GM18517 (cell line): ENCODE data around the gene PSMB1.
"Not testable (repeated sequence)": the region's sequence is repeated elsewhere in the genome, so short reads cannot be mapped to it uniquely, and the experiment has no call there.

ENCODE experiments used
- ATAC-seq: cut with Tn5 transposase; IDR thresholded peaks from one replicate; pipeline ENCODE4 v1.9.1; 2021; ENCODE audit warnings: mild to moderate bottlenecking, moderate library complexity; ENCODE audit not compliant: unreplicated experiment

The PSMB1 gene

DNA sequence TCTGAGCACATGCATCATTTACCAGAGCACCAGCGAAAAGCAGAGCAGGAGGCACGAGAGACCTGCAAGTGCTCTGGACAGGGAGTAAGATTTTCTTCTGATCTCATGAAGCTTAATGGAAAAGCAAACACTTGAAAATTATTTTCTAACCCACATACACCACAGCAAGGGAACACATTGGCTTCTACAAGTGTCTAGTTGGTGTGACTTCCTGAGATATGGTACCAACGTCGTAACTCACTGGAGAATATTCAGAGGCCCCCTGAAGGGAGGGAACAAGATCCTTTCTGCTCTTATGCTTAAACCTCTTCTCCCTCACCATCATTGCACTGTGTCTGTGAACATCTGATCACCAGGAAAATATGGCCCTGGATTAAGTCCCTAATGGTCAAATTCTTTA lies 48.6 kb downstream of the PSMB1 start:
- no peak for ATAC-seq

DNA sequence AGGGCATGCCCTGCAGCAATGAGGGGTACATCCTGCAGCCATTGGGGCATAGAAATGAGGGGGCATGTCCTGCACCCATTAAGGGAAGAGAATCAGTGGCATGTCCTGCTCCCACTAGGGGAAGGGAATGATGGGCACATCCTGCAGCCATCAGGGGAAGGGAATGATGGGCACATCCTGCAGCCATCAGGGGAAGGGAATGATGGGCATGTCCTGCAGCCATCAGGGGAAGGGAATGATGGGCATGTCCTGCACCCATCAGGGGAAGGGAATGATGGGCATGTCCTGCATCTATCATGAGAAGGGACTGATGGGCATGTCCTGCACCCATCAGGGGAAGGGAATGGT lies 49.7 kb downstream of the PSMB1 start:
- ATAC-seq = no peak

DNA sequence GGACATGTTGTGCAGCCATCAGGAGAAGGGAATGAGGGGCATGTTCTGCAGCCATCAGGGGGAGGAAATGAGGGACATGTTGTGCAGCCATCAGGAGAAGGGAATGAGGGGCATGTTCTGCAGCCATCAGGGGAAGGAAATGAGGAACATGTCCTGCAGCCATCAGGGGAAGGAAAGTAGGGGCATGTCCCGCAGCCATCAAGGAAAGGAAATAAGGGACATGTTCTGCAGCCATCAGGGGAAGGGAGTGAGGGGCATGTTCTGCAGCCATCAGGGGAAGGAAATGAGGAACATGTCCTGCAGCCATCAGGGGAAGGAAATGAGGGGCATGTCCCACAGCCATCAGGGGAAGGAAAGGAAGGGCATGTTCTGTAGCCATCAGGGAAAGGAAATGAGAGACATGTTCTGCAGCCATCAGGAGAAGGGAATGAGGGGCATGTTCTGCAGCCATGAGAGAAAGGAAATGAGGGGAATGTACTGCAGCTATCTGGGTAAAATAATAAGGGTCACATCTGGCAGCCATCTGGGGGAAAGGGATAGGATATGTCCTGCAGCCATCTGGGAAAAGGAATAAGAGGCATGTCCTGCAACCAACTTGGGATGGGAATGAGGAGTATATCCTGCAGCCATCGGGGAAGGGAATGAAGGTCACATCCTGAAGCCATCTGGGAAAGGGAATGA lies 50.2 kb downstream of the PSMB1 start:
- not testable (repeated sequence) for ATAC-seq

DNA sequence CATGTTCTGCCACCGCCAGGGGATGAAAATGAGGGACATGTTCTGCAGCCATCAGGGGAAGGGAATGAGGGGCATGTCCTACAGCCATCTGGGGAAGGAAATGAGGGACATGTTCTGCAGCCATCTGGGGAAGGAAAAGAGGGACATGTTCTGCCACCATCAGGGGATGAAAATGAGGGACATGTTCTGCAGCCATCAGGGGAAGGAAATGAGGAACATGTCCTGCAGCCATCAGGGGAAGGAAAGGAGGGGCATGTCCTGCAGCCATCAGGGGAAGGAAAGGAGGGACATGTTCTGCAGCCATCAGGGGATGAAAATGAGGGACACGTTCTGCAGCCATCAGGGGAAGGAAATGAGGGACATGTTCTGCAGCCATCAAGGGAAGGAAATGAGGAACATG lies 50.8 kb downstream of the PSMB1 start:
- not testable (repeated sequence) for ATAC-seq

DNA sequence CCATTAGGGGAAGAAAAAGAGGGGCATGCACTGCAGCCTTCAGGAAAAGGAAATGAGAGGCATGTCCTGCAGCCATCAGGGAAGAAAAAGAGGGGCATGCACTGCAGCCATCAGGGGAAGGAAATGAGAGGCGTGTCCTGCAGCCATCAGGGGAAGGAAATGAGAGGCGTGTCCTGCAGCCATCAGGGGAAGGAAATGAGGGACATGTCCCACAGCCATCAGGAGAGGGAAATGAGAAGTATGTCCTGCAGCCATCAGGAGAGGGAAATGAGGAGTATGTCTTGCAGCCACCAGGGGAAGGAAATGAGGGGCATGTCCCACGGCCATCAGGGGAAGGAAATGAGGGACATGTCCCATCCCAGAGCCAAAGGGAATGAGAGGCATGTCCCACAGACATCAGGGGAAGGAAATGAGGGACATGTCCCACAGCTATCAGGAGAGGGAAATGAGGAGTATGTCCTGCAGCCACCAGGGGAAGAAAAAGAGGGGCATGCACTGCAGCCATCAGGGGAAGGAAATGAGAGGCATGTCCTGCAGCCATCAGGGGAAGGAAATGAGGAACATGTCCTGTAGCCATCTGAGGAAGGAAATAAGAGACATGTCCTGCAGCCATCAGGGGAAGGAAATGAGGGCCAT lies 52.0 kb downstream of the PSMB1 start:
- no peak for ATAC-seq

DNA sequence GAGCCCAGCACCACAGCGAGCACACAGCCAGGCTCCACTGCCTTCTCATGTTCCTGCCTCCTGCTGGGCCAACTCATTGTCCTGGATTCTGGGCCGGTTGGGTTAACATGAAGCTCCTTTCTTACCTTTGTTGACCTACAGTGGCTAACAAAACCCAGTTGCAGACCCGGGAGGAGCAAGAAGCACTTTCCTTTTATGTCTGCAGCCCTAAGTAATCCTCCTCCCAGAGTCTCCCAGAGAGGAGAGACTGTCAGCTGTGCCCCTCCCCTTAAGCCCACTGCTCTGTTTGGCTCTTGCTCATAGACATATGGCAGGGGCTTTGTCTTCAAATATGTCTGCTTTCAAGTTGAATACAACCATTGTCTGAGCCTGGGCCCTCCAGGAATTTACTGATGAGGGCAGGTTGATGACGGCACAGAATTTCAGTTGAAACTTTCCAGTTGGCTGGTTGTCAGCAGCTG lies 55.2 kb downstream of the PSMB1 start:
- no peak for ATAC-seq

DNA sequence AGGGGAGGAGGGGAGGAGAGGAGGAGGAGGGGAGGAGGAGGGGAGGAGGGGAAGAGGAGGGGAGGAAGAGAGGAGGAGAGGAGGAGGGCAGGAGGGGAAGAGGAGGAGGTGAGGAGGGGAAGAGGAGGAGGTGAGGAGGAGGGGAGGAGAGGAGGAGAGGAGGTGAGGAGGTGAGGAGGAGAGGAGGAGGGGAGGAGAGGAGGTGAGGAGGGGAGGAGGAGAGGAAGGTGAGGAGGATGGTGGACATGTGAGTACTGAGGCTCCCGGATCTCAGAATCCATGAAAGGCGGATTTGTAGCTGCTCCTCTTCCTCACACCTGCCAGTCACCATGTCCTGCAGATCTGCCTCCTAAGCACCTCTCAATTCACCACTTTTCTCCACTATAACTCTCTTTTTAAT lies 59.8 kb downstream of the PSMB1 start:
- ATAC-seq = no peak

DNA sequence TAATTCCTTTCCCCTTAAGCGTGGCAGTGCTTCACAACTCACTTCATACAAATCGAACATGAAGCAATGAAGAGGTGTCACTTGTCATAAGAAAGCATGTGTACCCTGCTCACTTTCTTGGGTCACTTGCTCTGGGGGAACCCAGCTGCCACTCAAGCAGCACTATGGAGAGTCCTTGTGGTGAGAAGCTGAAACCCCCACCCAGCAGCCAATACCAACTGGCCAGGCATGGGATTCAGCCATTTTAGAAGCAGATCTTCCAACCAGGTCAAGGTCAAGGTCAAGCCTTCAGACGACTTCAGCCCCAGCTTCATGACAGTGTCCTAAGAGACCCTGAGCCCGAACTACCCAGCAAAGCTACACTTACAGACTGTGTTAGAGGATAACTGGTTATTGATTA lies 62.8 kb downstream of the PSMB1 start:
- no peak for ATAC-seq

DNA sequence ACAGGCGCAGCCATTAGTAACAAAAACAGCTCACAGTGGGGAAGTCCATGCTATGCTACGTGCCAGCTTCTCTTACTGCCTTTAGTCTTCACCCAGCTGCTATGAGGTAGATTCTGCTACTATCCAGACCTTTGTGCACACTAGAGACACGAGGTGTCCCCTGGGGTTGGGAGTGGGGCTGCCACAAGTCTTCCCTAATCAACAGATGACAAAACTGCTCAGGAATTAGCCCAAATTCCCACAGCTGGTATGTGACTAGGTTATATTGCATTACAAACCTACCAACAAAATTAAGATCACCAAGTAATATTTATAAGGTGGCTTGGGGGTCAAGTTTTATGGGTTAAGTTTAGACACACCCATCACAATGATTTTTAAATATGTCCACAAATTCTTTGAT lies 63.3 kb downstream of the PSMB1 start:
- ATAC-seq = no peak

DNA sequence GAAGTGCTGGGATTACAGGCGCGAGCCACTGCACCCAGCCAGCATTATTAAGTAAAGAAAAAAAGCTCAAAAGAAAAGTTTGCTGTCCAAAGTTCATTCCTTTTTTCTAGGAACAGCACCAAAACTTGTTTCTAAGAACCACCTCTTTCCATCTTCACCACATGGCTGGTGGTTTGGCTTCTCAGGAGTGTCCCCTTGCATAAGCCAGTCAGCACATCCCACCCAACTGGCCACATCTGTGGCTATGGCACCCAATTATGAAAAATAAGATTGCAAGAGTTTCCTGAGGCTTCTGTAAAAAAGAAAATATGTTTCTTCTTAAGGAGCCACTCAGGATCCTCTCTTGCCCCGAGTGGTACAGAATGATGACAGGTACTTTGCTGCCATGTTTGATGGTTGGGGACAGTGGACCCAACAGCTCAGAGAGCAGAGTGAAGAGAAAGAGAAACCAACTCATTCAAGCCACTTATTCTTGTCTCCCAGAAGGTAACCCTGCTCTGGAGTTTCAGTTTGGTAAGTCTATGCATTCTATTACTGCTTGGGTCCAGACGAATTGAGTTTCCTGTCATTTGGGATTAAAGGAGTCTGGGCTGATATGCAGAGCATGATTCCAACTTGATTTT lies 65.3 kb downstream of the PSMB1 start:
- no peak for ATAC-seq

DNA sequence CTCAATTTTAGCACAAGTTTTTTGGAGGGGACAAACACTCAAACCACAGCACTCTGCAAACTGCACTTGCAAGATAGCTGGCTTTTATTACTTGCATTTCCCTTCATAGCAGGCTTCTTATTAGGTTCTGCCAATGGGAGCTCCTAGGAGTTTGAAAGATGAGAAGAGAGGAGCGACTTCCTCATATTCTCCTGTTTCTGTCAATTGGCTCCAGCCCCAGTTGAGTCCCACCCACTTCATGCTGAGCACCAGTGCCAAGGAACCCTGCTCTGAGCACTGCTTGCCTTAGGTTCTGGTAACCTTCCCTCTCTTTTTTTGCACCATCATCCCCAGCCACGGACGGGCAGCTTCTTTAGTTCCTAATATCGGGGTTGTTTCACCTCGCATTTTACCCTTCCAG lies 67.9 kb downstream of the PSMB1 start:
- ATAC-seq = no peak
